IMR-90 (cell line): ENCODE measurements around the gene IFNL1. TPM values are rescaled to one million over a fixed set of nuclear protein-coding genes. Genes with fewer than 3 reads are reported as not detected.

Experiments used
- ATAC-seq: fragments of 200-7000 bp; cut with Tn5 transposase; 2 replicates; pipeline ENCODE4 v1.9.1; 2020; ENCODE audit warnings: low read depth, mild to moderate bottlenecking, moderate library complexity
- BruUV-seq: library from RNA; stranded (reverse); fragments of 400-500 nt; replicated peaks from 2 replicates; lab custom pipeline; 2021; lab: Mats Ljungman, UMichigan
- CTCF ChIA-PET: fragments of 300-600 bp; formaldehyde crosslinking; extraction: SDS; loops from one replicate; lab custom pipeline; 2021; ENCODE audit warnings: antibody characterized with exemption; lab: Yijun Ruan, JAX
- POLR2A ChIA-PET: fragments of 300-600 bp; sonication (Branson Sonifier 250); formaldehyde crosslinking; loops from one replicate; lab custom pipeline; 2022; ENCODE audit warnings: antibody characterized with exemption; ENCODE audit not compliant: unreplicated experiment; lab: Charles Lee
- DNase-seq: peaks from one replicate; pipeline ENCODE4 v3.0.0; 2013
- H2AFZ ChIP-seq: replicated peaks from 2 replicates; pipeline ENCODE3; 2013; ENCODE audit warnings: low read length, mild to moderate bottlenecking; ENCODE audit not compliant: poor library complexity
- H2AK5ac ChIP-seq: 2 replicates; pipeline ENCODE4 v1.6.1; 2013; ENCODE audit warnings: low read depth, low read length, inconsistent platforms
- H2AK9ac ChIP-seq: replicated peaks from 2 replicates; pipeline ENCODE3; 2013; ENCODE audit warnings: mild to moderate bottlenecking, low read depth, low read length, moderate library complexity; ENCODE audit not compliant: poor library complexity
- H2BK120ac ChIP-seq: 2 replicates; pipeline ENCODE4 v1.6.1; 2013; ENCODE audit warnings: low read depth, low read length, inconsistent platforms
- H2BK15ac ChIP-seq: 3 replicates; pipeline ENCODE4 v1.6.1; 2013; ENCODE audit warnings: low read depth, low read length, inconsistent platforms
- H2BK20ac ChIP-seq: 2 replicates; pipeline ENCODE4 v1.6.1; 2013; ENCODE audit warnings: low read depth, mild to moderate bottlenecking, inconsistent platforms, low read length, moderate library complexity
- H2BK5ac ChIP-seq: 2 replicates; pipeline ENCODE4 v1.6.1; 2013; ENCODE audit warnings: mild to moderate bottlenecking, low read depth, low read length, inconsistent platforms; ENCODE audit not compliant: poor library complexity, severe bottlenecking
- H3K14ac ChIP-seq: replicated peaks from 2 replicates; pipeline ENCODE4 v1.6.1; 2013; ENCODE audit warnings: low read depth, low read length, inconsistent platforms
- H3K18ac ChIP-seq: 2 replicates; pipeline ENCODE4 v1.6.1; 2013; ENCODE audit warnings: low read depth, low read length, control low read depth
- H3K23ac ChIP-seq: 2 replicates; pipeline ENCODE4 v1.6.1; 2013; ENCODE audit warnings: low read depth, low read length, inconsistent platforms
- H3K27ac ChIP-seq: 2 replicates; pipeline ENCODE4 v1.5.1; 2013; ENCODE audit warnings: mild to moderate bottlenecking, control low read depth, low read length; ENCODE audit not compliant: insufficient read depth
- H3K27me3 ChIP-seq: 2 replicates; pipeline ENCODE4 v1.6.1; 2013; ENCODE audit warnings: low read length; ENCODE audit not compliant: control insufficient read depth, insufficient read depth
- H3K36me3 ChIP-seq: 2 replicates; pipeline ENCODE4 v1.6.1; 2013; ENCODE audit warnings: low read length, mixed read lengths; ENCODE audit not compliant: control insufficient read depth, insufficient read depth
- H3K4ac ChIP-seq: 2 replicates; pipeline ENCODE4 v1.6.1; 2013; ENCODE audit warnings: low read depth, low read length, inconsistent platforms
- H3K4me1 ChIP-seq: 2 replicates; pipeline ENCODE4 v1.6.1; 2013; ENCODE audit warnings: low read length, mixed read lengths; ENCODE audit not compliant: control insufficient read depth, insufficient read depth
- H3K4me2 ChIP-seq: 2 replicates; pipeline ENCODE4 v1.6.1; 2013; ENCODE audit warnings: low read depth, mild to moderate bottlenecking, control low read depth, low read length, moderate library complexity
- H3K4me3 ChIP-seq: 2 replicates; pipeline ENCODE4 v1.5.1; 2013; ENCODE audit warnings: low read depth, mild to moderate bottlenecking, control low read depth, low read length, moderate library complexity; ENCODE audit not compliant: insufficient read depth
- H3K56ac ChIP-seq: 2 replicates; pipeline ENCODE4 v1.6.1; 2013; ENCODE audit warnings: low read length, inconsistent platforms; ENCODE audit not compliant: insufficient read depth; ENCODE audit errors: extremely low read depth
- H3K79me1 ChIP-seq, 2 experiments: 2 replicates each; pipeline ENCODE4 v1.6.1; 2013; ENCODE audit warnings: low read length in 2 of 2, inconsistent platforms in 1 of 2, low read depth in 1 of 2
- H3K9ac ChIP-seq: 2 replicates; pipeline ENCODE4 v1.6.1; 2013; ENCODE audit warnings: low read depth, low read length, control low read depth
- H3K9me1 ChIP-seq: 2 replicates; pipeline ENCODE4 v1.6.1; 2013; ENCODE audit warnings: low read length, inconsistent platforms; ENCODE audit not compliant: insufficient read depth
- H3K9me3 ChIP-seq: 2 replicates; pipeline ENCODE4 v1.6.1; 2013; ENCODE audit warnings: low read length; ENCODE audit not compliant: control insufficient read depth, insufficient read depth
- H4K20me1 ChIP-seq: 2 replicates; pipeline ENCODE4 v1.6.1; 2013; ENCODE audit warnings: low read length, inconsistent platforms; ENCODE audit not compliant: insufficient read depth
- H4K5ac ChIP-seq: 2 replicates; pipeline ENCODE4 v1.6.1; 2013; ENCODE audit warnings: mild to moderate bottlenecking, low read depth, low read length, control low read depth
- H4K8ac ChIP-seq, 2 experiments: 2 replicates each; pipeline ENCODE4 v1.6.1; 2013; ENCODE audit warnings: low read depth in 2 of 2, low read length in 2 of 2, control low read depth in 1 of 2, inconsistent platforms in 1 of 2
- H4K91ac ChIP-seq: 2 replicates; pipeline ENCODE4 v1.6.1; 2013; ENCODE audit warnings: low read depth, low read length, inconsistent platforms; ENCODE audit not compliant: insufficient read depth
- BHLHE40 ChIP-seq: fragments of 150-350 bp; IDR thresholded peaks from 2 replicates; pipeline ENCODE4 v1.6.1; 2016; ENCODE audit warnings: mild to moderate bottlenecking, low read depth, low read length
- CEBPB ChIP-seq: IDR thresholded peaks from 2 replicates; pipeline ENCODE4 v1.6.1; 2012; ENCODE audit warnings: low read depth, low read length, improper control_type of control experiment
- CHD1 ChIP-seq: IDR thresholded peaks from 2 replicates; pipeline ENCODE4 v1.6.1; 2012; ENCODE audit warnings: low read depth, low read length, improper control_type of control experiment
- ELK1 ChIP-seq: fragments of 150-350 bp; IDR thresholded peaks from 2 replicates; pipeline ENCODE4 v1.6.1; 2016; ENCODE audit warnings: low read depth, mild to moderate bottlenecking, low read length, moderate library complexity, borderline replicate concordance
- FOS ChIP-seq: fragments of 150-350 bp; IDR thresholded peaks from 2 replicates; pipeline ENCODE4 v1.6.1; 2016; ENCODE audit warnings: low read depth, low read length
- MAFK ChIP-seq: IDR thresholded peaks from 2 replicates; pipeline ENCODE4 v1.6.1; 2012; ENCODE audit warnings: low read depth, low read length, improper control_type of control experiment
- MAZ ChIP-seq: IDR thresholded peaks from 2 replicates; pipeline ENCODE4 v1.6.1; 2012; ENCODE audit warnings: low read depth, mild to moderate bottlenecking, low read length, improper control_type of control experiment, moderate library complexity, borderline replicate concordance
- MXI1 ChIP-seq: IDR thresholded peaks from 2 replicates; pipeline ENCODE4 v1.6.1; 2012; ENCODE audit warnings: low read depth, mild to moderate bottlenecking, low read length, moderate library complexity, borderline replicate concordance
- NFE2L2 ChIP-seq: fragments of 150-350 bp; IDR thresholded peaks from 2 replicates; pipeline ENCODE4 v1.6.1; 2016; ENCODE audit warnings: low read depth, mild to moderate bottlenecking, low read length
- POLR2A ChIP-seq: IDR thresholded peaks from 2 replicates; pipeline ENCODE4 v1.6.1; 2012; ENCODE audit warnings: mild to moderate bottlenecking, low read depth, low read length
- RAD21 ChIP-seq: IDR thresholded peaks from 2 replicates; pipeline ENCODE4 v1.6.1; 2012; ENCODE audit warnings: low read length, improper control_type of control experiment
- RCOR1 ChIP-seq: IDR thresholded peaks from 2 replicates; pipeline ENCODE4 v1.6.1; 2012; ENCODE audit warnings: mild to moderate bottlenecking, low read length, improper control_type of control experiment; ENCODE audit not compliant: insufficient replicate concordance
- RFX5 ChIP-seq: IDR thresholded peaks from 2 replicates; pipeline ENCODE4 v1.8.0; 2012; ENCODE audit warnings: low read depth, mild to moderate bottlenecking, low read length, moderate library complexity
- SMC3 ChIP-seq: fragments of 150-350 bp; IDR thresholded peaks from 2 replicates; pipeline ENCODE4 v1.6.1; 2016; ENCODE audit warnings: low read depth, mild to moderate bottlenecking, antibody characterized with exemption, low read length, moderate library complexity
- WGBS, 2 experiments: methylation state at CpG; one replicate each; pipeline versions ENCODE4 v1.1.5 to v1.1.7; 2013; ENCODE audit warnings: missing lambda C conversion rate in 2 of 2; ENCODE audit not compliant: insufficient read length in 1 of 2; ENCODE audit errors: extremely low coverage in 2 of 2; 5-methylcytosine and 5-hydroxymethylcytosine counted together
- dilution Hi-C: fragments of 300-500 bp; cut with HindIII; formaldehyde crosslinking; loops from one replicate; pipeline ENCODE4 v1.14.3; 2018; ENCODE audit warnings: low sequenced_read_pairs; ENCODE audit not compliant: unreplicated experiment
- in situ Hi-C: fragments of 300-500 bp; cut with MboI; formaldehyde crosslinking; loops from 3 replicates; pipeline ENCODE4 v1.14.3; 2019; ENCODE audit warnings: low sequenced_read_pairs, inconsistent platforms, mixed read lengths
- intact Hi-C: fragments of 100-400 bp; cut with micrococcal nuclease; formaldehyde crosslinking; loops from 2 replicates; pipeline ENCODE4 v1.10.0; 2022
- polyA plus RNA-seq, 3 experiments: library from polyadenylated mRNA; depleted of rRNA; stranded (reverse); fragments of >200 nt; gene quantifications; 2 replicates each; pipeline ENCODE4 v1.2.3, GENCODE V29; 2012; ENCODE audit warnings: low replicate concordance in 1 of 3
- total RNA-seq: library from RNA; depleted of rRNA; stranded (reverse); fragments of >200 nt; gene quantifications from 2 replicates; pipeline ENCODE4 v1.2.3, GENCODE V29; 2012
- TF ChIP-seq, protein P1 (sequence below): fragments of 150-350 bp; IDR thresholded peaks from 2 replicates; pipeline ENCODE4 v1.6.1; 2017; ENCODE audit warnings: mild to moderate bottlenecking, antibody characterized with exemption, low read length, low read depth
- TF ChIP-seq, protein P2 (sequence below): conservative IDR thresholded peaks from 2 replicates; pipeline ENCODE4 v1.5.1; 2012; ENCODE audit warnings: mild to moderate bottlenecking, low read depth, low read length, improper control_type of control experiment

The IFNL1 gene
- total and polyA plus RNA-seq, 2 of the 4 experiments (the other 2 are of a cell fraction), result not detected

DNA sequence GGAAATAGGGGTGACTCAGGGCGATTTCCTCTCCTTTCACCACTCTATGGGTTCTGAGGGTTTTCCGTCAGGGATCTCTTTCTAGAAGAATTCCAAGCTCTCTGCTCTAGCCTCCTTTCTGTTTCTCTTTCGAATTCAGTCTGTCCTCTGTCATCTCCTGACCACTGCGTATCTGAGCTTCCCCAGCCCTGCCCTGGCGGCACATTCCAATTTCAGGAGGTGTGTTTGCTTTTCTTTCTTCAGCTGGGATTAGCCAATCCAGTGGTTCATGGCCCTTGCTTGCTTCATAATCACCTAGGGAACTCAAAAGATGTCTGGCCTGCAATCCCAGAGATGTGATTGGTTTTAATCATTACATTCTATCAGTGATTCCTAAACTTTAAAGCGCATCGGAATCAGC lies 18.6 kb upstream of the IFNL1 start:
- Histone ChIP-seq H2BK120ac (no peak overlapping the region), H2AK9ac (no peak overlapping the region), H3K27ac (no peak overlapping the region), H2BK5ac (no peak overlapping the region), H3K27me3 (peaks cover 15% of the 10 kb centered on the region), H4K8ac (no peak overlapping the region), H3K36me3 (no peaks in the 10 kb centered on the region), H3K9ac (no peak overlapping the region), H2BK15ac (no peak overlapping the region), H3K4ac (no peak overlapping the region), H3K79me1 (no peaks in the 10 kb centered on the region), H4K20me1 (no peaks in the 10 kb centered on the region), H4K91ac (no peak overlapping the region), H3K4me2 (no peak overlapping the region), H2AFZ (no peak overlapping the region), H3K9me3 (no peaks in the 10 kb centered on the region; the same call in 1 of the 2 replicates), H2BK20ac (no peak overlapping the region), H3K9me1 (no peaks in the 10 kb centered on the region), H3K4me3 (no peak overlapping the region), H3K18ac (no peak overlapping the region), H3K56ac (no peak overlapping the region), H3K14ac (no peak overlapping the region), H3K23ac (no peak overlapping the region), H2AK5ac (no peak overlapping the region), H3K4me1 (no peaks in the 10 kb centered on the region), H4K5ac (no peak overlapping the region)
- no peak; the same call in 1 of the 2 replicates for ATAC-seq
- no peak for DNase-seq
- in situ Hi-C loops, result no loop called here
- no CpG with 5 or more reads among the region's 7 CpGs for WGBS, 2 experiments
- TF ChIP-seq CHD1 (no peak), CEBPB (no peak), SMC3 (no peak), RCOR1 (no peak), MAFK (no peak), RFX5 (no peak), BHLHE40 (no peak), MAZ (no peak), ELK1 (no peak), POLR2A (no peak), MXI1 (no peak), FOS (no peak), NFE2L2 (no peak), RAD21 (no peak)
- TF ChIP-seq, protein P1, sequence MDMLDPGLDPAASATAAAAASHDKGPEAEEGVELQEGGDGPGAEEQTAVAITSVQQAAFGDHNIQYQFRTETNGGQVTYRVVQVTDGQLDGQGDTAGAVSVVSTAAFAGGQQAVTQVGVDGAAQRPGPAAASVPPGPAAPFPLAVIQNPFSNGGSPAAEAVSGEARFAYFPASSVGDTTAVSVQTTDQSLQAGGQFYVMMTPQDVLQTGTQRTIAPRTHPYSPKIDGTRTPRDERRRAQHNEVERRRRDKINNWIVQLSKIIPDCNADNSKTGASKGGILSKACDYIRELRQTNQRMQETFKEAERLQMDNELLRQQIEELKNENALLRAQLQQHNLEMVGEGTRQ, result no peak
- TF ChIP-seq, protein P2, sequence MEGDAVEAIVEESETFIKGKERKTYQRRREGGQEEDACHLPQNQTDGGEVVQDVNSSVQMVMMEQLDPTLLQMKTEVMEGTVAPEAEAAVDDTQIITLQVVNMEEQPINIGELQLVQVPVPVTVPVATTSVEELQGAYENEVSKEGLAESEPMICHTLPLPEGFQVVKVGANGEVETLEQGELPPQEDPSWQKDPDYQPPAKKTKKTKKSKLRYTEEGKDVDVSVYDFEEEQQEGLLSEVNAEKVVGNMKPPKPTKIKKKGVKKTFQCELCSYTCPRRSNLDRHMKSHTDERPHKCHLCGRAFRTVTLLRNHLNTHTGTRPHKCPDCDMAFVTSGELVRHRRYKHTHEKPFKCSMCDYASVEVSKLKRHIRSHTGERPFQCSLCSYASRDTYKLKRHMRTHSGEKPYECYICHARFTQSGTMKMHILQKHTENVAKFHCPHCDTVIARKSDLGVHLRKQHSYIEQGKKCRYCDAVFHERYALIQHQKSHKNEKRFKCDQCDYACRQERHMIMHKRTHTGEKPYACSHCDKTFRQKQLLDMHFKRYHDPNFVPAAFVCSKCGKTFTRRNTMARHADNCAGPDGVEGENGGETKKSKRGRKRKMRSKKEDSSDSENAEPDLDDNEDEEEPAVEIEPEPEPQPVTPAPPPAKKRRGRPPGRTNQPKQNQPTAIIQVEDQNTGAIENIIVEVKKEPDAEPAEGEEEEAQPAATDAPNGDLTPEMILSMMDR, result no peak
- intact Hi-C loops, result no loop called here
- dilution Hi-C loops, result no loop called here
- ChIA-PET CTCF (interaction anchor here (1.0 kb wide), 1 partner anchor 10 kb away, joined by 3 read pairs; no protein-coding TSS in a partner anchor), POLR2A (no interaction called here)
- no TSS peak for BruUV-seq
